OCI-M2 (cell line): ENCODE data around the gene DPT.

Experiments
- DNase-seq: peaks from one replicate; lab custom pipeline; 2025; ENCODE audit not compliant: unreplicated experiment; lab: John Stamatoyannopoulos, UW

Gene DPT

DNA sequence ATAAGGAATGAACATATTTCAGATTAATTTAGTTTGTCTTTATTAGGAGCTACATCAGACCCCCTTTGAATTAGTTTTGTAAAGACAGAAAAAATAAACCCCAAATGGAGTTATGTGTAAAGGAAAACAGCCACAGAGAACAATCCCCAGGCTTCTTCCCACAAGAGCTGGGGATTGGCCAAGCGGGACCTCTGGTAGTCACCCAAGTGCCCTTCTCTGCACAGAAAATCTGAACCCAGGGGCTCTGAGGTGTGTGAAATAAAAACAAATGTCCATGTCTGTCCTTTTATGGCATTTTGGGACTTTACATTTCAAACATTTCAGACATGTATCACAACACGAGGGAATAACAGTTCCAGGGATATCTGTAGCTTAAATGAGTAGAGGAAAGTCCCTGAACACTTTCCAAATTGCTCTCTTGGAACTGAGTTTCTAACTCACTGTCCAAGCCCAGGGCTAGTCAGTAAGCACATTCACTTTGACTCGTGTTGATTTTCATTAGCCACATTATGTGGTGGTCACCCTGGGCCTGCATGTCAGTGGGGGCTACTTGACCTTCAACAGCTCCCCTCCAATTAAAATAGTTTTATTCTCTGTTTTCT, 22.5 kb downstream of the DPT start:
- DNase-seq, result no peak

DNA sequence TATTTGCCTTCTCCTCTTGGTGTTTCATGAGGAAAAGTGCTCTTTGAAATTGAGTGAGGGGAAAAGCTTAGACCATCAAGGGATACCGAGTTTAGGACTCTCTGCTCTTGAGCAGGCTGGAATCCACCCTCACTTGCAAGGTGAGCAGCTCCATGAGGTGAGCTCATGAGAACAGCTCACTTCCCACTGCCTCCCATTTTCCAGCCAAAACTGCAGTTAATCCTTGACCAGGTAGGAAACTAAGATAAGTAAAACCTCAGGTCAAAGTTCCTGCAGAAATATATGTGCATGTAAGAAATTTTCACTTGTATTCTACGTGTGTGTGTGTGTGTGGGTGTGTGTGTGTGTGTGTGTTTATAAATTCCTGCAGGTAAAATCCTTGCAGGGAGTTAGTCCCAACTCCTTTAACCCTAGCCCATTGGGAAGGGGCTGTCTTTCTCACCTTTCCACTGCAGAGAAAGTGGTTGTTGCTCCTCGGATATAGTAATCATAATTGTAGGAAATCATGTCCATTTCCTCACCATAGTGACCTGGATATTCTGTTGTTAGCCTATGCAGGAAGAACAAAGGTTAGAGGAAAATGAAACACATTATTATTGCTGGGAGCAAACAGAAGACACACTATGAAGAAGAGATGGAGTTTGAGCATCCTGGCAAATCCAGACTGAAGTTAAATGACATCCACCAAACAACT, 28.3 kb downstream of the DPT start:
- no peak for DNase-seq

- DNase-seq, result no peak
These were observed 30.6 kb downstream of the DPT start for GRCh38 chr1:168698453-168698852.

GRCh38 chr1:168697356-168698126, 31.5 kb downstream of the DPT start:
- DNase-seq, result no peak

DNA sequence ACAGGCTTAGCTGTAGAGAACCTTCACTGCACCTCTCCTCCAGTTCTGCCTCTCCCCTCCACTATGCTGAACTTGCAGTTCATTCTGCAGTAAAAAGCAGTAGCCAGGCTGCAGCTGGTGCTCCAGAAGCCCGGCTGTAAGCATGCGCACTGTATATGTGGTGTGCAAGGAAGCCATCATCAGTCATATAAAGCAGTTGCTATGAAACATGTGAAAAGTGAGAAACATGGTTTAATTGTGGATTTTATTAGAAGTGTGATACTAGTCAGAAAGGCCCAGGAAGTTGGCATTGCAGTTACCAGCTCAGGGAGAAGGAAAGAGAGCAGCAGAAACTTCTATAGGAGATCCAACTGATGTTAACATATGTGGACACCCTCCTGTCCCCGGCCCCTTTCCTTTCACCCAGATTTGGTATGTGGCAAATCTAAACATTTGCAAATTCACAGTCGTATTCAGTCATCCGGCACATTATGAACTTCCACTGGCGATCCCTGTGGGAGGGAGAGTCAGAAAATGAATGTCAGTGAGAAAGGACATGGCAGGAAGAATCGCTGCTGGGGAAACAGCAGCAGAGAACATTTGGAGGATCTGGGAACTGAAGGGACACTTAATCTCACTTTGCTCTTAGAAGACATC, 32.8 kb downstream of the DPT start:
- no peak for DNase-seq

DNA sequence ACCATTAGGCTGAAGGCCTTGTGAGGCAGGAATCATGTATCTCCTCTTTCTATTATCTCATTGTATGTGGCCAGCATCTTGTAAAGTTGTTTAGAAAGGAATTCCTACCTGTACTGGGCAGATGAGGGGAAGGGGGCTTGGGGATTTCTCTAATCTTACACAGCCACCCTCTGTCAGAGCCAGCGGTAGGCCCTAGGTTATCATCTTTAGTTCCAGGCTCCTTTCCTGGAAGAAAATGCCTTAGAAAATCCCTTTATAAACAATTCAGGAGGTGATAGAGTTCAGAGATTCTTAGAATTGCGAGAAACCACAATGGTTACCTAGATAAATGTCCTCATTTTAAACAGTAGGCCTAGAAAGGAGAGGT, 35.2 kb downstream of the DPT start:
- no peak for DNase-seq

DNA sequence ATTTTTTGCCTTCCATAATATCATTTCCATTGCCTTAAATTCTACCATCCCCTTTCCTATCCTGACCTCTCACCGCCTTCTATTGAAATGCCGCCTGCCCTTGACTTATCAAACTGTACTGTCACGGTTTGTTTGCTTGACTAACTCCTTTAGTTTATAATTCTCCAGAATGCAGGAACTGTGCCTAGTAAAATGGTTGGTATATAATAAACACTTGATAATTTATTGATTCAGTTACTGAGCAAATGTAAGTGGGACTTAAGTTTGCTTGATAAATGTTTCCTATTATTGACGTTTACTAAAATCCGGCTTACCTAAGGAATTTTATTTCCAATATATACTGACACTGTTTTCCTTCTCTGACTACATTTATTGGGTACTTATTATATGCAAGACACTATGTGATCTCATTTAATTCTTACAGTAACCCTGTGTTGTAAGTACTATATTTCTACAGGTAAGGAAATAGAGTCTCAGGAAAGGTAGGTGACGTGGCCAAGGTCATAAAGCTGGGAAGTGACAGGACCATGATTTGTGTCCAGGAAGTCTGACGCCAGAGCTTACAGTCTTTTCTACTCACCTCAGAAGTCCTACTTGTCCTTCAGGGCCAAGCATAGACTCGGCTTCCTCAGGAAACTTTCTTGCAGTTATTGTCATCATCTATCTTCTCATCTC, 35.7 kb downstream of the DPT start:
- no peak for DNase-seq

- DNase-seq, result no peak
These were observed 36.5 kb downstream of the DPT start for GRCh38 chr1:168692472-168692871.

GRCh38 chr1:168691541-168691940, 37.5 kb downstream of the DPT start:
- no peak for DNase-seq

GRCh38 chr1:168689726-168690602, 39.0 kb downstream of the DPT start:
- no peak for DNase-seq

DNA sequence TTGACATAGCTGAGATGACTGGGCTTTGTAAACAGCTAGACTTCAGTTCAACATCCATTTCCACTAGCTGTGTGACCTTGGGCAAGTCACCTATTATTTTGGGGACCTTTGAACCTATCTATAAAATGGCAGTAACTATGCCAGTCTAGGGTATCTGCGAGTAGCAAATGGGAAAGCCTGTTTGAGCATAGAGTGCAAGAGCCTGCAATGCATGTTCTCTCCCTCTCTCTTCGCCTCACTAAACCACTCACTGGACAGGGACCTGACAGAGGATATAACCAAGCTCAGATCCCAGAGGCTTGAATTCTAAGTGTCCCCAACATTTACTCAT, 39.7 kb downstream of the DPT start:
- no peak for DNase-seq

DNA sequence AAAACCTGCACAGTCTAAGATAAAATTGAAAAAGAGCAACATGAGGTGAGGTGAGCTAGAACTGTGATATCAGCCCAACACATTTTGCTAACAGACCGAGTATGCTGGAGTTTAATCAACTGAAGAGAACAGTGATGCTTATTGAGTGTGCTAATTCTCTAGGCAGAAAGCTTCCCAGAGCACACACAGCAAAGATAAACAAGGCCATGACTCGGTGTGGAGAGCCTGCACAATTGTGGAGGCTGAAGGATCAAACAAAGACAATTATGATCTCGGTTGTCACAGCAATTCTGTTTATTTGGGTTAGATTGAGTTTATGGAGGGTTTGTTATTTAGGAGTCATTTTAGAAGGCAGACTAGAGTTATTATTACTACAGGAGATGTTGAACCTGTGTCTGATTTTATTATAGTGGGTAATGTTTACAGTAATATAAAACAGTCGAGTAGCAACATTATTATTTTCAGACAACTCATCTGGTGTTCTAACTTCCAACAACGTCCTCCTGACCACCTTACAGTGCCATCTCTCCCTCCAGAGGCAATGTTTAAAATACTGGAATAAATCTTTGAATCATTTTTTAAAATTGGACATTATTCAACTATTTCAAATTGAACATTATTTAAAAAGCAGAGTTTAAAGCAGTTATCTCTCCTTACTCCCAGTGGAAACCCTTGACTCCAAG, 40.2 kb downstream of the DPT start:
- DNase-seq, result no peak

DNA sequence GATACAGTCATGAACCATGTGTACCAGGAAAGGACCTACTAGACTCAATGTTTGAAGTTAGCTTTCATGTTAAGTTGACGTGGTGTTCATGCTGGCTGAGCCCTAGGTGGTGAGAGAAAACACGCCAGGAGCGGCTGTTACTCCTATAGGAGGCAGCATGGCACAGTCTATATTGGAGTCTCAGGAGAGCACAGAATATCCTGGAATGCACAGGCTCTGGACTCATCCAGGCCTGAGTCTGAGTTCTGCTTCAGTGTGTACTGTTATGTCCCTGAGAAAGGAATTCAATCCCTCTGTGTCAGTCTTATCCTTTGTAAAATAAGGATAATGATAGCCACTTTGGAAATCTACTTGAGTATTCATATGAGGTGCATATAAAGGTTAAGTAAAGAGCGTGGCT, 41.2 kb downstream of the DPT start:
- DNase-seq, result no peak

GRCh38 chr1:168686666-168687065, 42.3 kb downstream of the DPT start:
- DNase-seq, result no peak

DNA sequence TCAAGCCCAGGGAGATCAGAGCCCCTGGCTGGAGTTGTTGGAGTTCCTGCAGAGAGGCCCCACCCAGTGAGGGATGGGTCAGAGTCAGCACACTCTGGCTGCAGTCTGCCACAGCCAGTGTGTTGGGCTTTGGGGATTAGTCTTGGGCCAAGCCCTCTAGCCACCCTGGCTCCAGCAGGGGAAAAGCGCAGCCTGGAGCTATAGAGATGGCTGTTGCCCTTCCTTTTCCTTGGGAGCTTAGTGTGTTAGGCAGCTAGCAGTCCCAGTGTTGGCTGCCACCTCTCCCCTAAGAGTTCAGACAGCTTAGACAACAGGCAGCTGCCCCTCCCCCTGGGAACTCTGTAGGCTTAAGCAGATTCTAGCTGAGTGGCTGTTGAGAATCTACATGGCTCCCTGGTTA, 45.1 kb downstream of the DPT start:
- no peak for DNase-seq

- no peak for DNase-seq
These were observed 52.1 kb downstream of the DPT start for GRCh38 chr1:168676861-168677260.

GRCh38 chr1:168676029-168676812, 52.8 kb downstream of the DPT start:
- DNase-seq, result no peak

- DNase-seq, result no peak
These were observed 54.9 kb downstream of the DPT start for GRCh38 chr1:168673974-168674683.

GRCh38 chr1:168672278-168672677, 56.7 kb downstream of the DPT start:
- no peak for DNase-seq
